Thyroid gland (tissue), 4 donors: ENCODE results near the gene MYO18A.

Experiments
- CTCF ChIP-seq, 6 experiments: fragments of 200-600 bp in 3 of 6; fragments of 450-650 bp in 3 of 6; sonication (generic) in 3 of 6; IDR thresholded peaks; one replicate each; pipeline ENCODE4 v1.5.1; 2016 to 2019; ENCODE audit warnings: antibody characterized with exemption in 6 of 6, mild to moderate bottlenecking in 2 of 6, inconsistent platforms in 1 of 6, moderate library complexity in 1 of 6
- POLR2A ChIP-seq, 2 donors: fragments of 450-650 bp; IDR thresholded peaks; one replicate each; pipeline ENCODE4 v1.6.1; 2017; ENCODE audit warnings: antibody characterized with exemption in 2 of 2, mild to moderate bottlenecking in 2 of 2, moderate library complexity in 1 of 2

DNA sequence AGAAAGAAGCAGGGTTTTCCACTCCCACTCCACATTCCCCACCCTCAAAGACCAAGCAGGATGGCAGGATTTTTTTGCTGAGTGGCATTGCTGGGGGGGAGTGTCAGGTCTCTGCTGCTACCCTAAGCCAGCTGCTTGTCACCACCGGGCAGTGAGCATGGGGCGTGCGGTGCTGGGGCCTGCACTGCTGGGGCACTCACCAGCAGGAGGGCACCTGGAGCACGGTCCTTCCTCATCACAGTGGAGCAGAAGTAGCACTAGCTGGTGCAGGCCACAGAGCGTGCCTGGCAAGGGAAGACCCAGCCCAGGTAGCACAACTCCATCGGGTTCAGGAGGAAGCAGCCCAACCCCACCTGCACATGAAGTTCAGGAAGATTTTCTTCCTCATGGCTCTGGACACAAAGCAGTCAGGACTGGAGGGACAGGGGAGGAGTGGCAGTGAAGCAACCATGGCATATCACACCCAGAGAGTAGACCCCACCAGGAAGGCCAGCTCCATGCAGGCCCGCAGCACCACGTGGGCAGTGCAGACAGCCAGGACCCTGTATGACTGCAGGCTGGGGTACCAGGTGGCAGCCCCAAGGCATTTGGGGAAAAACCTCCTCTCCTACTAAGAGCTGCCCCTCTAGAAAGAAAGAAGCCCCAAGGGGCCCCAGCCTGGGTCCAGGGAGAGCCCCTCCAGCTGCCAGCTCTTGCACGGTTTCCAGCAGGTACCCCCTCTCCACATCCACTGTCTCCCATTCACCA is 16.7 kb upstream of the MYO18A start:
- TF ChIP-seq CTCF (IDR thresholded peaks at IDR 0.05) (no peak), POLR2A (IDR thresholded peaks at IDR 0.05) (no peak)
